H9 (cell line): ENCODE results near the gene SORCS2. TPM values are rescaled to one million over a fixed set of nuclear protein-coding genes. Genes with fewer than 3 reads are reported as not detected.

ENCODE experiments used
- DNase-seq: peaks from one replicate; pipeline ENCODE4 v3.0.0-alpha.2; 2017
- H2AFZ ChIP-seq: one replicate; pipeline ENCODE4 v1.6.1; 2013; ENCODE audit warnings: mild to moderate bottlenecking, low read length, control low read depth, moderate library complexity
- H2AK5ac ChIP-seq: 2 replicates; pipeline ENCODE4 v1.6.1; 2013; ENCODE audit warnings: low read length, control low read depth, mixed read lengths; ENCODE audit not compliant: insufficient read length
- H2BK120ac ChIP-seq: one replicate; pipeline ENCODE4 v1.6.1; 2013; ENCODE audit warnings: low read depth, mild to moderate bottlenecking, low read length, control low read depth, inconsistent platforms; ENCODE audit not compliant: poor library complexity, severe bottlenecking
- H2BK12ac ChIP-seq: 2 replicates; pipeline ENCODE4 v1.6.1; 2013; ENCODE audit warnings: low read length, control low read depth, mixed read lengths, low read depth; ENCODE audit not compliant: insufficient read length
- H2BK15ac ChIP-seq: 2 replicates; pipeline ENCODE4 v1.6.1; 2013; ENCODE audit warnings: low read depth, low read length, control low read depth
- H2BK20ac ChIP-seq: one replicate; pipeline ENCODE4 v1.6.1; 2013; ENCODE audit warnings: low read depth, mild to moderate bottlenecking, low read length, control low read depth, inconsistent platforms; ENCODE audit not compliant: poor library complexity, severe bottlenecking
- H2BK5ac ChIP-seq: 2 replicates; pipeline ENCODE4 v1.6.1; 2013; ENCODE audit warnings: low read length, control low read depth, mixed read lengths; ENCODE audit not compliant: insufficient read length
- H3K14ac ChIP-seq: 2 replicates; pipeline ENCODE4 v1.6.1; 2013; ENCODE audit warnings: low read length, control low read depth; ENCODE audit not compliant: insufficient read depth
- H3K18ac ChIP-seq: 2 replicates; pipeline ENCODE4 v1.6.1; 2013; ENCODE audit warnings: low read depth, mild to moderate bottlenecking, mixed read lengths, low read length, control low read depth; ENCODE audit not compliant: insufficient read length
- H3K23ac ChIP-seq: 2 replicates; pipeline ENCODE4 v1.6.1; 2013; ENCODE audit warnings: low read length, control low read depth, mixed read lengths, low read depth; ENCODE audit not compliant: insufficient read length
- H3K23me2 ChIP-seq: 2 replicates; pipeline ENCODE4 v1.6.1; 2013; ENCODE audit warnings: low read depth, mild to moderate bottlenecking, mixed read lengths, low read length, control low read depth; ENCODE audit not compliant: insufficient read length, poor library complexity, severe bottlenecking
- H3K27ac ChIP-seq: 2 replicates; pipeline ENCODE4 v1.5.1; 2013; ENCODE audit warnings: low read length, control low read depth, mixed read lengths, low read depth; ENCODE audit not compliant: insufficient read length
- H3K27me3 ChIP-seq: 2 replicates; pipeline ENCODE4 v1.6.1; 2013; ENCODE audit warnings: low read length, control low read depth, inconsistent platforms; ENCODE audit not compliant: insufficient read depth
- H3K4ac ChIP-seq: 2 replicates; pipeline ENCODE4 v1.6.1; 2013; ENCODE audit warnings: low read depth, mild to moderate bottlenecking, control low read depth, inconsistent platforms, low read length, moderate library complexity
- H3K4me1 ChIP-seq: 2 replicates; pipeline ENCODE4 v1.6.1; 2013; ENCODE audit warnings: low read length, control low read depth, inconsistent platforms; ENCODE audit not compliant: insufficient read depth
- H3K4me2 ChIP-seq: 2 replicates; pipeline ENCODE4 v1.6.1; 2013; ENCODE audit warnings: low read length, control low read depth, mixed read lengths; ENCODE audit not compliant: insufficient read length, insufficient read depth
- H3K56ac ChIP-seq: 2 replicates; pipeline ENCODE4 v1.6.1; 2013; ENCODE audit warnings: low read depth, mild to moderate bottlenecking, mixed read lengths, low read length, control low read depth; ENCODE audit not compliant: insufficient read length
- H3K79me1 ChIP-seq: 2 replicates; pipeline ENCODE4 v1.6.1; 2013; ENCODE audit warnings: low read depth, mild to moderate bottlenecking, moderate library complexity, low read length, control low read depth, inconsistent platforms; ENCODE audit not compliant: insufficient read depth, poor library complexity, severe bottlenecking
- H3K79me2 ChIP-seq: 2 replicates; pipeline ENCODE4 v1.6.1; 2013; ENCODE audit warnings: low read length, control low read depth, inconsistent platforms; ENCODE audit not compliant: insufficient read depth
- H3K9ac ChIP-seq: 2 replicates; pipeline ENCODE4 v1.6.1; 2013; ENCODE audit warnings: low read length, control low read depth, mixed read lengths; ENCODE audit not compliant: insufficient read length; ENCODE audit errors: extremely low read depth
- H3K9me3 ChIP-seq: one replicate; pipeline ENCODE4 v1.6.1; 2013; ENCODE audit warnings: low read depth, low read length, inconsistent platforms; ENCODE audit not compliant: control insufficient read depth
- H3T11ph ChIP-seq: one replicate; pipeline ENCODE4 v1.6.1; 2013; ENCODE audit warnings: mild to moderate bottlenecking, low read length, control low read depth, inconsistent platforms
- H4K20me1 ChIP-seq: one replicate; pipeline ENCODE4 v1.6.1; 2013; ENCODE audit not compliant: control insufficient read depth, insufficient read length, insufficient read depth
- H4K5ac ChIP-seq: 2 replicates; pipeline ENCODE4 v1.6.1; 2013; ENCODE audit warnings: low read depth, mild to moderate bottlenecking, mixed read lengths, low read length, control low read depth; ENCODE audit not compliant: insufficient read length
- H4K8ac ChIP-seq: replicated peaks from 2 replicates; pipeline ENCODE4 v1.6.1; 2013; ENCODE audit warnings: low read length, control low read depth, mixed read lengths, low read depth; ENCODE audit not compliant: insufficient read length
- H4K91ac ChIP-seq: 2 replicates; pipeline ENCODE4 v1.6.1; 2013; ENCODE audit warnings: low read depth, mild to moderate bottlenecking, moderate library complexity, mixed read lengths, low read length, control low read depth; ENCODE audit not compliant: insufficient read length
- H3K27ac Mint-ChIP-seq, 3 experiments: 2 replicates in 2 of 3; 3 replicates in 1 of 3; pipeline ENCODE4 v1.8.0; 2020 to 2021; ENCODE audit warnings: mixed read lengths in 3 of 3, mild to moderate bottlenecking in 1 of 3, moderate library complexity in 1 of 3
- H3K27me3 Mint-ChIP-seq: 2 replicates; pipeline ENCODE4 v1.8.0; 2021; ENCODE audit warnings: low read depth, mild to moderate bottlenecking, moderate library complexity, mixed read lengths
- H3K36me3 Mint-ChIP-seq, 3 experiments: 2 replicates in 2 of 3; 3 replicates in 1 of 3; pipeline ENCODE4 v1.8.0; 2020 to 2021; ENCODE audit warnings: low read depth in 3 of 3, mixed read lengths in 3 of 3; ENCODE audit not compliant: insufficient read depth in 1 of 3
- H3K4me1 Mint-ChIP-seq, 2 experiments: 2 replicates each; pipeline ENCODE4 v1.8.0; 2020; ENCODE audit warnings: mixed read lengths in 2 of 2
- H3K4me3 Mint-ChIP-seq, 2 experiments: 2 replicates in 1 of 2; 3 replicates in 1 of 2; pipeline ENCODE4 v1.8.0; 2020 to 2021; ENCODE audit warnings: mild to moderate bottlenecking in 2 of 2, mixed read lengths in 2 of 2, moderate library complexity in 1 of 2
- H3K9me3 Mint-ChIP-seq, 2 experiments: 2 replicates in 1 of 2; 3 replicates in 1 of 2; pipeline ENCODE4 v1.8.0; 2020; ENCODE audit warnings: mild to moderate bottlenecking in 2 of 2, mixed read lengths in 2 of 2, moderate library complexity in 1 of 2
- WGBS: extraction: QIAGEN DNeasy Blood & Tissue Kit; methylation state at CpG from one replicate; pipeline ENCODE4 v1.1.7; 2013; ENCODE audit warnings: missing lambda C conversion rate, low lambda C conversion rate, mixed read lengths; ENCODE audit not compliant: insufficient read length; ENCODE audit errors: extremely low coverage; 5-methylcytosine and 5-hydroxymethylcytosine counted together
- total RNA-seq: library from RNA; stranded (reverse); gene quantifications from 2 replicates; pipeline ENCODE4 v1.2.1, GENCODE V29; 2021
- TF ChIP-seq, protein P1 (sequence below): fragments of 200-600 bp; sonication (generic); conservative IDR thresholded peaks from 3 replicates; pipeline ENCODE4 v1.8.0; 2021; ENCODE audit warnings: antibody characterized with exemption, mild to moderate bottlenecking

SORCS2 gene
- total RNA-seq, 1 experiment from 2014 or later, result 0.57 TPM

GRCh38 chr4:7781993-7782392 is 589.7 kb downstream of the SORCS2 start:
- Histone ChIP-seq H4K8ac (no peak overlapping the region), H2BK120ac (no peak overlapping the region), H4K5ac (no peak overlapping the region), H3K9me3 (no peaks in the 10 kb centered on the region), H3K79me2 (no peaks in the 10 kb centered on the region), H3K4ac (no peak overlapping the region), H3K56ac (no peak overlapping the region), H3K23ac (no peak overlapping the region), H4K20me1 (no peaks in the 10 kb centered on the region), H3K27me3 (no peaks in the 10 kb centered on the region), H3K27ac (no peak overlapping the region), H3K18ac (no peak overlapping the region), H2BK5ac (no peak overlapping the region), H3K4me1 (no peaks in the 10 kb centered on the region), H2BK20ac (no peak overlapping the region), H3K79me1 (no peaks in the 10 kb centered on the region), H2BK15ac (no peak overlapping the region), H3K14ac (no peak overlapping the region), H4K91ac (no peak overlapping the region), H2BK12ac (no peak overlapping the region), H2AFZ (no peak overlapping the region), H2AK5ac (no peak overlapping the region), H3K4me2 (no peak overlapping the region), H3T11ph (no peak overlapping the region), H3K23me2 (no peaks in the 10 kb centered on the region), H3K9ac (no peak overlapping the region)
- Mint-ChIP-seq H3K4me1 (no peaks in the 10 kb centered on the region; a peak in 1 of 4 replicates), H3K36me3 (peaks cover 6 to 29% (median 24%) of the 10 kb centered on the region in 3 experiments), H3K27me3 (no peaks in the 10 kb centered on the region), H3K4me3 (no peak overlapping the region), H3K27ac (peak overlapping the region in 1 of 3 experiments; percentile 7; a peak in 2 of 7 replicates), H3K9me3 (no peaks in the 10 kb centered on the region)
- WGBS, result no CpG with 5 or more reads among the region's 17 CpGs
- no peak for DNase-seq
- TF ChIP-seq, protein P1, sequence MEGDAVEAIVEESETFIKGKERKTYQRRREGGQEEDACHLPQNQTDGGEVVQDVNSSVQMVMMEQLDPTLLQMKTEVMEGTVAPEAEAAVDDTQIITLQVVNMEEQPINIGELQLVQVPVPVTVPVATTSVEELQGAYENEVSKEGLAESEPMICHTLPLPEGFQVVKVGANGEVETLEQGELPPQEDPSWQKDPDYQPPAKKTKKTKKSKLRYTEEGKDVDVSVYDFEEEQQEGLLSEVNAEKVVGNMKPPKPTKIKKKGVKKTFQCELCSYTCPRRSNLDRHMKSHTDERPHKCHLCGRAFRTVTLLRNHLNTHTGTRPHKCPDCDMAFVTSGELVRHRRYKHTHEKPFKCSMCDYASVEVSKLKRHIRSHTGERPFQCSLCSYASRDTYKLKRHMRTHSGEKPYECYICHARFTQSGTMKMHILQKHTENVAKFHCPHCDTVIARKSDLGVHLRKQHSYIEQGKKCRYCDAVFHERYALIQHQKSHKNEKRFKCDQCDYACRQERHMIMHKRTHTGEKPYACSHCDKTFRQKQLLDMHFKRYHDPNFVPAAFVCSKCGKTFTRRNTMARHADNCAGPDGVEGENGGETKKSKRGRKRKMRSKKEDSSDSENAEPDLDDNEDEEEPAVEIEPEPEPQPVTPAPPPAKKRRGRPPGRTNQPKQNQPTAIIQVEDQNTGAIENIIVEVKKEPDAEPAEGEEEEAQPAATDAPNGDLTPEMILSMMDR, result no peak
